Kidney (tissue), 14 donors: ENCODE results near the gene PLAGL1. TPM values are rescaled to one million over a fixed set of nuclear protein-coding genes. Genes with fewer than 3 reads are reported as not detected.

Experiments used
- DNase-seq, 5 donors: peaks; one replicate each; pipeline ENCODE4 v3.0.0-alpha.2; 2013 to 2020
- FAIRE-seq: peaks from 2 replicates; lab custom pipeline; 2012; peaks lifted over from hg19 to GRCh38; lab: Jason Lieb, UNC
- H3K27ac ChIP-seq, 2 donors: one replicate each; pipeline ENCODE4 v1.7.0; 2013; ENCODE audit warnings: low read depth in 2 of 2, low read length in 2 of 2, inconsistent platforms in 1 of 2
- H3K27me3 ChIP-seq: one replicate; pipeline ENCODE4 v1.7.1; 2013; ENCODE audit warnings: low read length, inconsistent platforms; ENCODE audit not compliant: control insufficient read depth, insufficient read depth
- H3K36me3 ChIP-seq, 3 donors: one replicate each; pipeline versions ENCODE4 v1.7.0 to v1.7.1; 2013; ENCODE audit warnings: low read length in 3 of 3, control low read depth in 1 of 3, inconsistent platforms in 1 of 3; ENCODE audit not compliant: insufficient read depth in 3 of 3, control insufficient read depth in 2 of 3
- H3K4me1 ChIP-seq, 3 donors: one replicate each; pipeline versions ENCODE4 v1.7.0 to v1.7.1; 2013; ENCODE audit warnings: low read length in 3 of 3, inconsistent platforms in 1 of 3, low read depth in 1 of 3; ENCODE audit not compliant: control insufficient read depth in 2 of 3, insufficient read depth in 2 of 3
- H3K4me3 ChIP-seq, 3 donors: one replicate each; pipeline versions ENCODE4 v1.7.0 to v1.8.1; 2013; ENCODE audit warnings: low read length in 3 of 3, control low read depth in 1 of 3, inconsistent platforms in 1 of 3
- H3K9ac ChIP-seq, 3 donors: one replicate each; pipeline versions ENCODE4 v1.7.0 to v1.7.1; 2013; ENCODE audit warnings: low read length in 3 of 3, control low read depth in 1 of 3, inconsistent platforms in 1 of 3
- H3K9me3 ChIP-seq, 3 donors: one replicate each; pipeline versions ENCODE4 v1.7.0 to v1.7.1; 2013; ENCODE audit warnings: low read length in 3 of 3, control low read depth in 1 of 3, inconsistent platforms in 1 of 3; ENCODE audit not compliant: control insufficient read depth in 2 of 3, insufficient read depth in 1 of 3
- CTCF ChIP-seq: IDR thresholded peaks from 3 replicates; pipeline ENCODE4 v1.5.1; 2012; ENCODE audit warnings: mild to moderate bottlenecking, moderate library complexity, borderline replicate concordance; ENCODE audit not compliant: insufficient read depth; ENCODE audit errors: extremely low read depth
- intact Hi-C: fragments of 100-400 bp; cut with DNase I; formaldehyde crosslinking; loops from one replicate; pipeline ENCODE4 v1.11.1; 2022
- polyA plus RNA-seq: library from polyadenylated mRNA; stranded (reverse); fragments of 350-450 nt; fragmentation: Illumina TruSeq; extraction: RNeasy Lipid Tissue Mini Kit (QIAGEN cat#74804); gene quantifications from one replicate; pipeline ENCODE4 v1.2.3, GENCODE V29; 2014; ENCODE audit warnings: low read depth, low replicate concordance; ENCODE audit not compliant: insufficient read depth
- total RNA-seq: library from RNA; stranded (reverse); fragmentation: NEBNext Ultra II Directional; extraction: Animal tissue kit (Norgen Biotek cat#: 25700); gene quantifications from one replicate; pipeline ENCODE4 v1.2.1, GENCODE V29; 2021
- donor health status: control.
- donor health status: control.
- donor health status: control.
- donor health status: control.
- donor health status: control.
- donor health status: DM: yes; HTN: yes; CAD: no.
- donor health status: Normal renal cell carcinoma (clear cell type).

The PLAGL1 gene
- total and polyA plus RNA-seq, 2 donors from 2014 or later, result 7.1 to 23.6 TPM

GRCh38 chr6:143967706-143968376 lies 40.2 kb downstream of the PLAGL1 start:
- Histone ChIP-seq H3K27me3 (no peaks in the 10 kb centered on the region), H3K9me3 (no peaks in the 10 kb centered on the region), H3K9ac (no peak overlapping the region), H3K27ac (no peak overlapping the region), H3K4me3 (no peak overlapping the region), H3K36me3 (no peaks in the 10 kb centered on the region), H3K4me1 (peaks cover 0 to 5% (median 3%) of the 10 kb centered on the region in 3 donors)
- peak in 2 of 5 donors; percentile 33 to 58 for DNase-seq
- intact Hi-C loops, result no loop called here
- no peak for FAIRE-seq
- TF ChIP-seq CTCF, result no peak

GRCh38 chr6:143966312-143966711 lies 41.7 kb downstream of the PLAGL1 start:
- H3K4me3 ChIP-seq, result no peak overlapping the region

GRCh38 chr6:143965503-143966171 lies 42.4 kb downstream of the PLAGL1 start:
- no peak overlapping the region for H3K9ac ChIP-seq
- DNase-seq (no peak), FAIRE-seq (no peak)
- H3K4me1 ChIP-seq, result peaks cover 0 to 3% (median 0%) of the 10 kb centered on the region in 3 donors
- no peaks in the 10 kb centered on the region for H3K27me3 ChIP-seq
- no peaks in the 10 kb centered on the region for H3K9me3 ChIP-seq
- no peak overlapping the region for H3K27ac ChIP-seq
- no peak overlapping the region for H3K4me3 ChIP-seq
- intact Hi-C loops, result no loop called here
- no peak for TF ChIP-seq CTCF
- no peaks in the 10 kb centered on the region for H3K36me3 ChIP-seq

More at GRCh38 chr6:143966312-143966711, 41.7 kb downstream of the PLAGL1 start:
- Histone ChIP-seq H3K9ac (no peak overlapping the region), H3K9me3 (no peaks in the 10 kb centered on the region), H3K27me3 (no peaks in the 10 kb centered on the region), H3K36me3 (no peaks in the 10 kb centered on the region), H3K27ac (no peak overlapping the region), H3K4me1 (peaks cover 0 to 3% (median 0%) of the 10 kb centered on the region in 3 donors)
- intact Hi-C loops, result no loop called here
- DNase-seq (no peak), FAIRE-seq (no peak)
- no peak for TF ChIP-seq CTCF
